ENCODE results near the gene AIPL1. TPM values are rescaled to one million over a fixed set of nuclear protein-coding genes. Genes with fewer than 3 reads are reported as not detected.

The AIPL1 gene
- total and polyA plus RNA-seq, 2 of the 13 experiments (the other 11 are each of a cell fraction or from before 2014, with no cell fraction given), result not detected

GRCh38 chr17:6408735-6409134 is 26.2 kb downstream of the AIPL1 start (continued):
- TF ChIP-seq ZNF224 (CRISPR knock-in tag; IDR thresholded peaks at IDR 0.05) (no peak), THYN1 (CRISPR knock-in tag; IDR thresholded peaks at IDR 0.05; ENCODE audit: borderline replicate concordance, low read depth) (no peak), ZNF138 (CRISPR knock-in tag; IDR thresholded peaks at IDR 0.05; ENCODE audit: low read depth) (no peak), HNF4G (IDR thresholded peaks at IDR 0.05; ENCODE audit: borderline replicate concordance, low read depth, low read length) (no peak), HNF4G (CRISPR knock-in tag; IDR thresholded peaks at IDR 0.05; ENCODE audit: borderline replicate concordance, low read depth) (no peak), ZNF567 (CRISPR knock-in tag; IDR thresholded peaks at IDR 0.05; ENCODE audit: borderline replicate concordance) (no peak), ELK4 (CRISPR knock-in tag; IDR thresholded peaks at IDR 0.05; ENCODE audit: borderline replicate concordance) (no peak), HNF1B (CRISPR knock-in tag; IDR thresholded peaks at IDR 0.05) (no peak), AKAP8 (CRISPR knock-in tag; IDR thresholded peaks at IDR 0.05) (no peak)

- in situ Hi-C loops (cut with HindIII; ENCODE audit: extremely low pct_ligation_motif_present, low pct_unique_long_range_greater_than_20kb) (loop anchor here (25.0 kb wide), 1 partner anchor 696 kb away; no protein-coding TSS in a partner anchor), intact Hi-C loops (cut with micrococcal nuclease; ENCODE audit: unreplicated experiment) (no loop called here)
- FAIRE-seq, result no peak
- Histone ChIP-seq H2AFZ (ENCODE audit: low read length) (no peak overlapping the region), H3K4me3 (replicated peaks in 1 of 3; ENCODE audit: insufficient read depth in 1 of 3, low read depth in 2 of 3, low read length in 3 of 3) (no peak overlapping the region), H3K27ac (ENCODE audit: extremely low read length, insufficient read depth, low read length) (no peak overlapping the region), H3K36me3 (replicated peaks in 1 of 2; ENCODE audit: control insufficient read depth in 1 of 2, insufficient read depth in 2 of 2, low read length in 2 of 2) (no peaks in the 10 kb centered on the region), H4K20me1 (ENCODE audit: insufficient read depth, low read length) (no peaks in the 10 kb centered on the region), H3K79me2 (ENCODE audit: insufficient read depth, low read length) (no peaks in the 10 kb centered on the region), H3K4me1 (ENCODE audit: insufficient read depth, low read length) (no peaks in the 10 kb centered on the region), H3K27me3 (ENCODE audit: control insufficient read depth in 1 of 2, insufficient read depth in 2 of 2, low read length in 2 of 2) (peaks cover 0 to 7% of the 10 kb centered on the region in 2 experiments; a peak in 2 of 5 replicates), H3K9me3 (ENCODE audit: low read length) (no peaks in the 10 kb centered on the region), H3K4me2 (ENCODE audit: low read depth, low read length) (no peak overlapping the region), H3K9ac (ENCODE audit: insufficient read depth, low read depth, low read length) (no peak overlapping the region)
- ChIA-PET CTCF (ENCODE audit: low intra/inter-chr PET ratio, low total read pairs) (no interaction called here), POLR2A (no interaction called here)
- no TSS peak for BruUV-seq (replicated peaks)
- ATAC-seq, result no peak
- DNase-seq (ENCODE audit: low spot score), result no peak
- WGBS (ENCODE audit: low lambda C conversion rate), result 3% methylated on average over 6 of the region's 6 CpGs
- TF ChIP-seq ZNF704 (CRISPR knock-in tag; IDR thresholded peaks at IDR 0.05; ENCODE audit: borderline replicate concordance) (no peak), RFX3 (CRISPR knock-in tag; IDR thresholded peaks at IDR 0.05) (no peak), MLXIP (CRISPR knock-in tag; IDR thresholded peaks at IDR 0.05; ENCODE audit: borderline replicate concordance) (no peak), CBX2 (IDR thresholded peaks at IDR 0.05; ENCODE audit: low read depth, low read length) (no peak), CBX2 (CRISPR knock-in tag; IDR thresholded peaks at IDR 0.05; ENCODE audit: low read depth) (no peak)
Measured at GRCh38 chr17:6408276-6408675, 26.6 kb downstream of the AIPL1 start.
